NCI-H226 (cell line): Measurements from ENCODE around the gene NABP1.

Source experiments
- DNase-seq: peaks from one replicate; pipeline ENCODE4 v3.0.0-alpha.2; 2015

The NABP1 gene

DNA sequence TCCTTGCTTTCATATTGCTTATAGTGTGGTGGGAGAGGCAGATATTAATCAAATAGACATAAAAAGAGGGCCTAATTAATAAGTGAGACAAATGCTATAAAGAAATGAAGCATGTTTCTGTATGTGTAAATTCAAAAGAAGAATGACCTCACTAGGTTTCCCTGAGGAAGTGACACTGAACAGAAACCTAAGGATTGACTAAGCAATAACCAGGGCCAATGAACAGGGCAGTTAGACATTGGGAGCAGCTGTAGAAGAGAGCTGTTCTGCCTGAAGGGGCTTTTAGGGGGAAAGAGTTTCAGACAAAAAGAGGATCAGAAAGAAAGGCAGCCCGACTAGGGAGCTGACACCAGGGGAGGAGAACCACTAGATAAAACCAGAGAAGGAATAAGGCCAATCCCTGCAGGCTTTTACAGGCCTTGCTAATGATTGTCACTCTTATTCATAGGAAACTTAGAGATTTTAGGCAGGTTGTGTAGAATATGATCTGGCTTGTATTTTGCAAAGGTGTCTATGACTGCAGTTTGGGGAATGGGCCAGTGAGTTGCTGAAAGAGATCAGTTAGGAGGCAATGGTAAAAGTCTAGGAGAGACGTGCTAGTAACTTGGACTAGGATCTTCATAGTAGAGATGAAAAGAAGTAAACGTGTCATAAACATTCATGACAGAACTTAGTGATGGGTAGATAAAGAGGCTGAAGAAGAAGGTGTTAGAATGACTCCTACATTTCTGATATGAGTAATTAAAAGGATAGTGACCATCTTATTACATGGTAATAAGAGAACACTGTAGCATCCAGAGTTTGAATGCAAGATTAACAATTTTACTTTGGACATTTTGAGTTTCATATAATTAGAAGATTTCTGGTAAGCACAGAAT is 26.8 kb upstream of the NABP1 start:
- DNase-seq, result no peak

DNA sequence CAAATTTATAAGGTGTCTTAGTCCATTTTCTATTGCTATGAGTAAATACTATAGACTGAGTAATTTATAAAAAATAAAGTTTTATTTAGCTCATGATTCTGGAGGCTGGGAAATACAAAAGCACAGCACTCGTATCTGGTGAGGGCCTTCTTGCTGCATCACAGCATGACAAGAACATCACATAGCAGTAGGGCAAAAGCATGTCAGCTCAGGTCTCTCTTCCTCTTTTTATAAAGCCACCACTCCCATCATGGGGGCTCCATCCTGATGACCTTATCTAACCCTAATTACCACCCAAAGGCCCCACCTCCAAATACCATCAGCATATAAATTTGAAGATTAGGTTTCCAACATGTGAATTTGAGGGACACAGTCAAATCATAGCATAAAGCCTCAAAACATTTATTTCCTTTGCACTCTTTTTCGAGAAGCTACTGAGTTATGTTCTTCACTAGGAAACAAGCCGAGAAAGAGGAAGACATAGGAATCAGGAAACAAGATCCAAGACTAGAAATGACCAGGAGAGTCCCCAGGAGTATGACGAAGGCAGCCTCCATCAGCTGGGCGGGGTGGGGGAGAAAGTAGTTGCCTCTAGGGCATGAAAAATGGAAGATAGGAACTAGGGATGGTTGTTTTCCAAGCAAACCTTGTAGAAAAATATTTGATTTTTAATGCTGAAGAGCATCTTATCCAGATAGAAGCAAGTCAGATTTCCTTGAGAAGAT is 24.1 kb upstream of the NABP1 start:
- DNase-seq, result no peak

DNA sequence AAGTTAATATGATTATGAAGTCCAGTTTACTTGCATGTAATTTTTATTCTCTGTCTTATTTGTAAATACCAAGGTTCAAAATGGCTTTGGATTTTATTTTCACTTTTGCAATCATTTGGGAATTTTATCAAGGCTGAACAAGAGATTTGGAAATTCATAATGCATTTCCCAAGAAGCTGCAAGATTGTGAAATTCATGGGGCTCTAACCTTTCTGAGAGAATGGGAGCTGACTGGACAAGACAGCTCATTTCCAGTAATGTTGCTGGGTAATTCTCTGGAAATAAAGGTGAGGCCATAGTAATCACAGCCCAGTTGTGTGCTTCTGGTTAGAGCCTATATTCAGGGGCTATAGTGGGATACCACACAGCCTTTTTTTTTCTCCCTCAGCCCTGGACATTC is 21.5 kb upstream of the NABP1 start:
- DNase-seq, result peak; percentile 91

DNA sequence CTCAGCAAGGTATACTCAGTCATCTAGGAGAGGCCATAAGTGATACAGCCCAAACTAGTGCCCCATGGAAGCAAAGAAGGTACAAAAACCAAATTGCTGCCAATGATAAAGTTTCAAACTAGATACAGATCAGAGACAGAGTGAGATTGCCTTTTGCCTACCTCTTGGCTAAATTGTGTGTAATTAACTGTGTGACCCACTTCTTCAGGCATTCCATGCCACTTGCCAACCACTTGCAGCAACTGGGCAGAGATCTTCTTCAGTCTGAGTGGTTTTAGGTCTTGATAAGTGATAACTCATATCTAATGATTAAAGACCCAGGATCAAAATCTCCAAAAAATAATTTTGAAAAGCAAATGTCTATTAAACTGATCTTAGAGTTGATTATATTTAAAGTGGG is 21.1 kb upstream of the NABP1 start:
- DNase-seq, result no peak

DNA sequence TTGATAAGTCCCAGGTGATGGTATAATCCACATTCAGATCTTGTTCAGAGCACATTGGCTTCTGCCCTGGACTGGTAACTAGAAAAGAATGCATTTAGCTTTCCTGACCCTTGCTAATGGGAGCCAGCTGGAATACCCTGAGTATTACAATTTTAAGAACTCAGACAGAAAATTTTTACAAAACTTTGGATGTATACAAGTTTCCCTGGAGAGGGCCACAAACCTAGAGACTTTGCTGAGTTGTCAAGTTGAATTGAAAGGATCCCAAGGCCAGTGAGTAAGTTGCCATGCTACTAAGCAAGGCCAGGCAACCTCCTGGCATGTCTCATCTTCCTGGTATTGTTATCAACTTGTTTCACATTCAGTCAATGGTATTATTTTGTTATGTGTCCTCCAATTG is 20.0 kb upstream of the NABP1 start:
- peak; percentile 40 for DNase-seq

DNA sequence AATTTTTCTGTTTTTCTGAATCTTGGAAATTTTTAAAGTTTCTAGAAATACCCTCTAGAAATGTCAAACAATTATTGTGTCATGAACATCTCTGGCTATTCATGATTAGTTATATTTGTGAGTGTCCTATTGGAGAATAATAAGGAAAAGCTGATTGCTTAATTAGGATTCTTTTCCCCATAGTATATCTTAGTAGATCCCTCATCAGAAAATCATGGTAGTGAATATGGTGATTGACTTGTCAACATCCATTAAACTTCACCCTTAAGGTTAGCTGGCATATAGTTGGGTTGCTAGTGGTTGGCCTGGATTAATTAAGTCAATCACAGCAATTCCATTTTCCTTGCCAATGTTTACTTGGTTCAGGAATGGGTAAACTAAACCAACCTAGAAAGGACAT is 18.7 kb upstream of the NABP1 start:
- DNase-seq, result no peak

GRCh38 chr2:191660575-191660974 is 17.4 kb upstream of the NABP1 start:
- no peak for DNase-seq

DNA sequence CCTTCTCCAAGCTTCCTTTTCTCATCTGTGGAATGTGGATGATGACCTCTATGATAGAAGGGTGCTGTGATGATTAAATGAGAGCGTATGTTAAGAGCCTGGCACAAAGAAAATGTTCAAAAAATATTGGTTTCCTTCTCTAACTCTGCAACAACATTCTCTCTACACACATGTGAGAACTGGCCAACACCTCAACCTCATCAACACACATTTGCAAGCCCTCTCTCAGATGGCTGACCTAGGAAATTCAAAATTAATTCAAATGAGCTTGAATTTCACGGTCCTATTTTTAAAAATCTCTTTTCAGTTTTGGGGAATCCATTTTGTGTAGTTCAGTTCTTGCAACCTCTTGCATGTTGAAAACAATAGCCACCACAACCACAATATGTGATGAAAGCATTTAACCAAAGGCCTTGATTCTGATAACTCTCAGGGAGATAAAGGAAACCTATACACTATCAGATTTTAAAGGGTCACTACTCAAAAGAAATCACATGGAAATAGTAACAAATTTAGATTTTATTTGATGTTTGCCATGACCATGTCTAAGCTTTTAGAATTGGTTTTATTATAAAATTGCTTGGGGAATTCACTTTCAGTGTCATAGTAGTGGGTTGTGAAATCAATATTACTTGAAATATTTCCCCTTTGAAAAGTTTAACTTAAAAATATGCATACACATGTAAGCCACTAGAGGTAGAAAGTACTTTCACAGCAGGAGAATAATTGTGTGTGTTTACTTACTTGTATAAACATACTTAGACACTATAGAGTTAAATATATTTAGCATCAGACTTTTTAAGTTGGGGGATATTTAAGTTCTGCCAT is 16.6 kb upstream of the NABP1 start:
- no peak for DNase-seq

DNA sequence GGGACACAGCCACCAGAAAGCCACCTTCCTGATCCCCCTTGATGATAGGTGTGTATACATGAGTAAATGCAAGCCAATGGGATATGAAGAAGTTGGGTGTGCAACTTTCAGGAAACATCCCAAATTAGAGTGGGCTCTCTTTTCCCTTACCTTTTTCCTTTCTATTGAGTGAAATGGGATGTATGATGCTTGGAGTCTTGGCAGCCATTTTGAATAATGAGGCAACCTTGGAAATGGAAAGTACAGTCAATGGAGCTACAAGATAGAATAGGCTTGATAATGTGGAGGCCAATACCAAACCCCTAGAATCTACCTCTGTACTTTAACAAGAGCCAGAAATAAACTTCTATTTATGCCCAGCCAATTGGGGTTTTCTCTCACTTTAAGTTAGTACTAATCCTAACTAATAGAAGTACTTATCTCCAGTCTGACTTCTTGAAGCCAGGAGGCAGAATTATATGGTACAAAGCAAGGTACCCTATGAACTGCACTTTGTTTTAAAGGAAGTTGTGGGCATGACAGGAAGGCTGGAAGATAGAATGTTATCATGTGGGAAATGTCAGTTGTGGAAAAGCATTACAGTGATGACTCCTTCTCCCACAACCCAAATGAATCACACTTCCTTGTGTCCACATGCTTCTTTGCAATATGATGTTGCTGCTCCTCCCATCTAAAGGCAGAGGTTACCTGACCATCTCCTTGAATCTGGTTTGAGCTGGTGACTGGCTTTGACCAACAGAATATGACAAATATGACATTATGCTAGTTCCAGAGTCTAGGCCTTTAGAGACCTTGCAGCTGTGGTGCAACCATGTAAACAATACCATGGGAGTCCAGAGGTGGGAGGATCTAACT is 12.9 kb upstream of the NABP1 start:
- DNase-seq, result peak; percentile 93

DNA sequence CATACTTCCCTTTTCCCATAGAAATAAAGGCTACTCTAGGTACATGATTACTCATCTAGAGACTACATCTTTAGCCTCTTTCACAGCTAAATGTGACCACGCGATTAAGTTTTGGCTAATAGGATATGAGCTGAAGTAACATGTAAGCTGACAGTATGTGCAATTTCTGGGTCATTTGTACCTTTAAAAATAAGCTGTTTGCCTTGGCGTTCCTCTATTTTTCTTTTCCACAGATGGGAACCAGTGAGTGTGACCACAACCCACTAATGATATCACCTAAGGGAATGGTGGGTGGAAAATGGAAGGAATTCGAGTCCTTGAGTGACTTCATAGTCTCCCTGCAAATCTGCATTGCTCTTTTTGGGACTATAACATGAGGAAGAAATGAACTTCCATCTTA is 11.7 kb upstream of the NABP1 start:
- no peak for DNase-seq

DNA sequence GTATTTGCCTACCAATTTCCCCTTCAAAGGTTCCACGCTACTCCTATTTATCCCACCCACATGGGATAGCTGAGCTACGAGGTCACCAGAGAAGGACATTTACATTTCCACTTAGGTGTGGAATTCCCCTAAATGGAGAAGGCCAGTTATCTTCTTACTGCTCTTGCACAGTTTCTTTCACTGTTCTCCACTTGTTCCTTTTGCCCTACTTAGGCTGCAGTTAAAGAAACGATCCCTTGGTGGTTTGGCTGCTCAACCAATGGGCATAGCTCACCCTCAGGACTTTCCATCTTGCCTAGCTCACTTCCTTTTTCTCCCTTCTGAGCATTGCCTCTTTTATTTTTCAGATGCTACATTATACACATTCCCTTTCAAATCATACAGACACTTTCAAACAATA is 11.2 kb upstream of the NABP1 start:
- peak; percentile 82 for DNase-seq

- DNase-seq, result no peak
Measured at GRCh38 chr2:191670076-191670475, 7.9 kb upstream of the NABP1 start.

DNA sequence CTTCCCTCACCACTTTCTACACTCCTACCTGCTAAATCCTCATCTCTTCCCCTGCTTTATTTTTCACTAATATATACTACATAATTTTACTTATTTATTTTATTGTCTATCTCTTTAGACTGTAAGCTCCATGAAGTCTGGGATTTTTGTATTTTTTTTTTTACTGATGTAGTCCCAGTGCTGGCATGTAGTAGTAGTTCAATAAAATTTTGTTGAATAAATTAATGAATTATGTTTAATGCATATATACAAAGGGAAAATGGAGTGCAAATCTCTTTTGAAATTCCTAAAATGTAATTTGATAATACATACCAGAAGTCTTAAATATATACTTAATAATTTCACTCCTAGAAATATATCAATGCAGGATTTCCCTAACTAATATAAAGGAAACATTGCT is 7.1 kb upstream of the NABP1 start:
- DNase-seq, result no peak

GRCh38 chr2:191675807-191676721 is 1.9 kb upstream of the NABP1 start:
- DNase-seq, result no peak

GRCh38 chr2:191676790-191677645 is 918 bp upstream of the NABP1 start:
- DNase-seq, result peak; percentile 77

DNA sequence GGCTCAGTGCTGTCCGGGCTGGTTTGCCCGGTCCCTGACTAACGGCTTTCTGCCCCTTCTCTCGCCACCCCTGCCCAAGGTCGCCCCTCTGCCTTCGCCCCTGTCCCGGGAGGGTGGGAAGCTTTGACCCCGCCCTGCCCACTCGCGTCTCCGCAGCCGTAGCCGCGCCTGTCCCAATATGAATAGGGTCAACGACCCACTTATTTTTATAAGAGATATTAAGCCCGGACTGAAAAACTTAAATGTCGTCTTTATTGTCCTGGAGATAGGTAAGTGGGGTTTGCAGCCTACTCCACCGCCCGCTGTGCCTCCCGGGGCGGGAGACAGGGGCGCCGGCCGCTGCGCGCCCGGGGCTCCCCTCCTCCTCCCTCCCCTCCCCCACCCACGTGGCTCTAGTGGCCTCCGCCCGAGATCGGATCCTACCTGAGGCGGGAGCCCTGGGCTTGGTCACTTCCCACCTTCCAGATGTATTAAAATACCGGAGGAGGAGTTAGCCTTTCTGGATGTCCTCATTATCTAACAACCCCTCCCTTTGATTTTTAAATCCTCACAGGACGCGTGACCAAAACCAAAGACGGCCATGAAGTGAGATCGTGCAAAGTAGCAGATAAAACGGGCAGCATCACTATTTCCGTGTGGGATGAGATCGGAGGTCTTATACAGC is 633 bp downstream of the NABP1 start:
- peak; percentile 64 for DNase-seq

- peak; percentile 83 for DNase-seq
Measured at GRCh38 chr2:191679818-191680600, 2.1 kb downstream of the NABP1 start.

GRCh38 chr2:191680639-191681038 is 2.7 kb downstream of the NABP1 start:
- DNase-seq, result no peak

DNA sequence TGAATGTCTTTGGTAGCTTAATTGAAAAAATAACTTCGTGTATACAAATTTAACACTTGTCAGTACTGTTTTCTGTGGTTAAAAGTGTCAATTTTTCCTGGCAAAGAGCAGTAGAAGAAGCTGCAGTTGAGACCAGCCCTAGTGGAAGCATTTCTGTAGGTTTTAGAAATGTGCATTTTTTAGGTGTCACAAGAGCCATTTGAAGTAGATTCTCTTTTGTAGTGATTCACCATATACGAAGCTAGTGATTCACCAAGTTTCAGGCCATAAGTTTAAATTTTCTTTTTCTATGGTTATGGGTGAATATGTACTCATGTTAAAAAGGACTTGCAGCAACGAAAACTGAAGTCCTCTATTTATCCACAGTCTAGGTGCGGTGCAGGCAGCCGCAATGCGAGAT is 4.2 kb downstream of the NABP1 start:
- no peak for DNase-seq
